MM.1S (cell line): ENCODE measurements around the gene CD99L2.
"Not testable (repeated sequence)": the region's sequence is repeated elsewhere in the genome, so short reads cannot be mapped to it uniquely, and the experiment has no call there.

ENCODE experiments used
- DNase-seq: peaks from one replicate; pipeline ENCODE4 v3.0.0-alpha.2; 2015
- H2AFZ ChIP-seq: fragments of 300-600 bp; sonication (generic); 2 replicates; pipeline ENCODE4 v1.6.0; 2016; ENCODE audit warnings: antibody characterized with exemption, low read length
- H3F3A ChIP-seq: fragments of 300-600 bp; sonication (generic); 2 replicates; pipeline ENCODE4 v1.6.1; 2016; ENCODE audit warnings: mild to moderate bottlenecking, antibody characterized with exemption, low read length, moderate library complexity, mixed read lengths; ENCODE audit not compliant: insufficient read depth
- H3K27ac ChIP-seq: fragments of 300-600 bp; sonication (generic); 2 replicates; pipeline ENCODE4 v1.5.1; 2016; ENCODE audit warnings: mild to moderate bottlenecking, low read length
- H3K27me3 ChIP-seq: fragments of 300-600 bp; sonication (generic); replicated peaks from 2 replicates; pipeline ENCODE4 v1.6.0; 2016; ENCODE audit warnings: low read length; ENCODE audit not compliant: insufficient read depth
- H3K36me3 ChIP-seq: fragments of 300-600 bp; sonication (generic); replicated peaks from 2 replicates; pipeline ENCODE4 v1.6.1; 2016; ENCODE audit warnings: mild to moderate bottlenecking, low read length, mixed read lengths; ENCODE audit not compliant: insufficient read depth
- H3K4me1 ChIP-seq: fragments of 300-600 bp; sonication (generic); 2 replicates; pipeline ENCODE4 v1.6.1; 2016; ENCODE audit warnings: low read length, mixed read lengths
- H3K4me2 ChIP-seq: fragments of 300-600 bp; sonication (generic); 2 replicates; pipeline ENCODE4 v1.6.0; 2016; ENCODE audit warnings: low read depth, low read length
- H3K4me3 ChIP-seq: fragments of 300-600 bp; sonication (generic); 2 replicates; pipeline ENCODE4 v1.5.1; 2016; ENCODE audit warnings: low read length, mixed read lengths
- H3K79me2 ChIP-seq: fragments of 300-600 bp; sonication (generic); 2 replicates; pipeline ENCODE4 v1.6.1; 2016; ENCODE audit warnings: mixed run types, low read length, mixed read lengths
- H3K9ac ChIP-seq: fragments of 300-600 bp; sonication (generic); 2 replicates; pipeline ENCODE4 v1.6.1; 2016; ENCODE audit warnings: low read length, mixed read lengths
- H3K9me2 ChIP-seq: fragments of 300-600 bp; sonication (generic); replicated peaks from 2 replicates; pipeline ENCODE4 v1.6.1; 2016; ENCODE audit warnings: mild to moderate bottlenecking, low read length, mixed read lengths; ENCODE audit not compliant: insufficient read depth
- H3K9me3 ChIP-seq: fragments of 300-600 bp; sonication (generic); replicated peaks from 2 replicates; pipeline ENCODE4 v1.6.1; 2016; ENCODE audit warnings: mild to moderate bottlenecking, low read length, mixed read lengths; ENCODE audit not compliant: insufficient read depth
- H4K20me1 ChIP-seq: fragments of 300-600 bp; sonication (generic); 2 replicates; pipeline ENCODE4 v1.6.1; 2016; ENCODE audit warnings: mild to moderate bottlenecking, low read length, moderate library complexity, mixed read lengths; ENCODE audit not compliant: insufficient read depth
- CTCF ChIP-seq: fragments of 300-600 bp; sonication (generic); IDR thresholded peaks from 2 replicates; pipeline ENCODE4 v1.5.1; 2016; ENCODE audit warnings: antibody characterized with exemption, low read length, mixed read lengths
- EZH2 ChIP-seq: fragments of 300-600 bp; sonication (generic); optimal IDR thresholded peaks from 2 replicates; pipeline ENCODE3; 2017; ENCODE audit warnings: low read depth, mild to moderate bottlenecking, antibody characterized with exemption, low read length, mixed read lengths
- EZH2phosphoT487 ChIP-seq: fragments of 300-600 bp; sonication (generic); IDR thresholded peaks from 2 replicates; pipeline ENCODE4 v1.6.1; 2018; ENCODE audit warnings: antibody characterized with exemption, low read length

The CD99L2 gene

GRCh38 chrX:150879855-150880807 is 18.3 kb downstream of the CD99L2 start:
- Histone ChIP-seq H2AFZ (no peak overlapping the region), H3K79me2 (peaks cover 61% of the 10 kb centered on the region), H3K4me3 (no peak overlapping the region), H3K27ac (peak overlapping the region; percentile 89), H3K9me2 (no peaks in the 10 kb centered on the region), H3K36me3 (no peaks in the 10 kb centered on the region), H3K9ac (peak overlapping the region; percentile 49), H3K4me2 (peak overlapping the region; percentile 59), H3F3A (peaks cover 20% of the 10 kb centered on the region), H3K27me3 (no peaks in the 10 kb centered on the region), H3K9me3 (no peaks in the 10 kb centered on the region), H4K20me1 (no peaks in the 10 kb centered on the region), H3K4me1 (peaks cover 21% of the 10 kb centered on the region)
- no peak for TF ChIP-seq CTCF
- no peak for TF ChIP-seq EZH2
- TF ChIP-seq EZH2phosphoT487, result no peak
- DNase-seq, result peak; percentile 77

GRCh38 chrX:150875621-150876020 is 22.8 kb downstream of the CD99L2 start:
- H3K9me2 ChIP-seq, H3K4me3 ChIP-seq, H3K4me2 ChIP-seq, H2AFZ ChIP-seq, DNase-seq, H3K27ac ChIP-seq, H3K9me3 ChIP-seq, H3K9ac ChIP-seq, H4K20me1 ChIP-seq, H3K27me3 ChIP-seq, H3K36me3 ChIP-seq: not testable (repeated sequence)
- peaks cover 53% of the 10 kb centered on the region for H3K4me1 ChIP-seq
- peaks cover 15% of the 10 kb centered on the region for H3F3A ChIP-seq
- peaks cover 45% of the 10 kb centered on the region for H3K79me2 ChIP-seq

GRCh38 chrX:150874448-150874847 is 24.0 kb downstream of the CD99L2 start:
- no peak overlapping the region for H3K4me3 ChIP-seq
- no peak overlapping the region for H3K9ac ChIP-seq
- TF ChIP-seq EZH2phosphoT487 (no peak), CTCF (no peak), EZH2 (no peak)
- no peaks in the 10 kb centered on the region for H3K9me3 ChIP-seq
- H2AFZ ChIP-seq, result no peak overlapping the region
- DNase-seq, result no peak
- H3K4me2 ChIP-seq, result no peak overlapping the region
- H3K79me2 ChIP-seq, result peaks cover 54% of the 10 kb centered on the region
- peak overlapping the region; percentile 72; the same call in 1 of the 2 replicates for H3K27ac ChIP-seq
- peaks cover 7% of the 10 kb centered on the region; the same call in 1 of the 2 replicates for H3F3A ChIP-seq
- no peaks in the 10 kb centered on the region for H3K9me2 ChIP-seq
- H3K27me3 ChIP-seq, result no peaks in the 10 kb centered on the region
- H3K4me1 ChIP-seq, result peaks cover 58% of the 10 kb centered on the region
- H4K20me1 ChIP-seq, result no peaks in the 10 kb centered on the region
- H3K36me3 ChIP-seq, result no peaks in the 10 kb centered on the region

- H3K4me2 ChIP-seq, result peak overlapping the region; percentile 32
- peak overlapping the region; percentile 72 for H3K27ac ChIP-seq
- H3K79me2 ChIP-seq, result peaks cover 52% of the 10 kb centered on the region
- H3K4me3 ChIP-seq, result no peak overlapping the region
- TF ChIP-seq CTCF (no peak), EZH2 (no peak), EZH2phosphoT487 (no peak)
- no peaks in the 10 kb centered on the region for H3K9me3 ChIP-seq
- no peaks in the 10 kb centered on the region for H3K36me3 ChIP-seq
- peaks cover 58% of the 10 kb centered on the region for H3K4me1 ChIP-seq
- H4K20me1 ChIP-seq, result no peaks in the 10 kb centered on the region
- peaks cover 4% of the 10 kb centered on the region; the same call in 1 of the 2 replicates for H3F3A ChIP-seq
- H2AFZ ChIP-seq, result no peak overlapping the region
- H3K27me3 ChIP-seq, result no peaks in the 10 kb centered on the region
- no peaks in the 10 kb centered on the region for H3K9me2 ChIP-seq
- DNase-seq, result peak; percentile 50
- no peak overlapping the region for H3K9ac ChIP-seq
Observed at GRCh38 chrX:150873616-150874015, 24.9 kb downstream of the CD99L2 start.
